Measurements from ENCODE around the gene ADNP. TPM values are rescaled to one million over a fixed set of nuclear protein-coding genes. Genes with fewer than 3 reads are reported as not detected.

Gene ADNP
- total and polyA plus RNA-seq, 5 donors from 2014 or later, result 4.9 to 61.5 (median 7.0) TPM

DNA sequence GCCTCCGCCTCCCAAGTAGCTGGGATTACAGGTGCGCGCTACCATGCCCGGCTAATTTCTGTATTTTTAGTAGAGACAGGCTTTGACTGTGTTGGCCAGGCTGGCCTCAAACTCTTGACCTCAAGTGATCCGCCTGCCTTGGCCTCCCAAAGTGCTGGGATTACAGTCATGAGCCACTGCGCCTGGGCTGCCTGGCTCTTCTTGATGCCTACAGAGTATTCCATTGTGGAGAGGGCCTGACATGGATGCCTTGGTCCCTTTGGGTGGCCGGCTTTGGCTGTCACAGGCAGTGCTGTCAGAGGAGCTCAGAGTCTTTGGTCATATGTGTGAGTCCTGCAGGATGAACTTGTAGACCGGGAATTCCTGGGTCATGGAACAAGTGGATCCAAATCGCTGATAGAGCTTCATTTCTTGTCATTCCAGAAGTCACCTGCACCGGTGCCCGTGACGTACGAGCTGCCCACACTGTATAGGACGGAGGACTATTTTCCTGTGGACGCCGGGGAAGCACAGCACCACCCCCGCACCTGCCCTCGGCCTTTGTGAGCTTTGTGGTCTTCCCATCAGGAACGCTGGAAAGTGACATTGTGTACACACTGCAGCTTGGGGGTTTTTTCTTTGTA, 55.1 kb downstream of the ADNP start:
- Mint-ChIP-seq H3K27ac (no peak overlapping the region), H3K36me3 (peaks cover 16% of the 10 kb centered on the region), H3K4me3 (no peak overlapping the region), H3K27me3 (no peaks in the 10 kb centered on the region), H3K4me1 (peaks cover 0 to 3% (median 0%) of the 10 kb centered on the region in 4 donors), H3K9me3 (no peaks in the 10 kb centered on the region)
- no peak for DNase-seq
- Histone ChIP-seq H3K27me3 (ENCODE audit: control insufficient read depth, insufficient read depth, low read length) (no peaks in the 10 kb centered on the region), H3K27ac (ENCODE audit: insufficient read depth, low read length, poor library complexity, severe bottlenecking) (no peak overlapping the region), H3K4me1 (ENCODE audit: control insufficient read depth, insufficient read depth, low read length, poor library complexity, severe bottlenecking) (no peaks in the 10 kb centered on the region), H3K4me3 (ENCODE audit: low read depth, low read length) (no peak overlapping the region), H3K9me3 (ENCODE audit: control insufficient read depth in 2 of 2, low read length in 2 of 2) (no peaks in the 10 kb centered on the region), H3K36me3 (ENCODE audit: control insufficient read depth, insufficient read depth, low read length) (no peaks in the 10 kb centered on the region)
- ATAC-seq (ENCODE audit: low read depth in 2 of 2), result no peak

DNA sequence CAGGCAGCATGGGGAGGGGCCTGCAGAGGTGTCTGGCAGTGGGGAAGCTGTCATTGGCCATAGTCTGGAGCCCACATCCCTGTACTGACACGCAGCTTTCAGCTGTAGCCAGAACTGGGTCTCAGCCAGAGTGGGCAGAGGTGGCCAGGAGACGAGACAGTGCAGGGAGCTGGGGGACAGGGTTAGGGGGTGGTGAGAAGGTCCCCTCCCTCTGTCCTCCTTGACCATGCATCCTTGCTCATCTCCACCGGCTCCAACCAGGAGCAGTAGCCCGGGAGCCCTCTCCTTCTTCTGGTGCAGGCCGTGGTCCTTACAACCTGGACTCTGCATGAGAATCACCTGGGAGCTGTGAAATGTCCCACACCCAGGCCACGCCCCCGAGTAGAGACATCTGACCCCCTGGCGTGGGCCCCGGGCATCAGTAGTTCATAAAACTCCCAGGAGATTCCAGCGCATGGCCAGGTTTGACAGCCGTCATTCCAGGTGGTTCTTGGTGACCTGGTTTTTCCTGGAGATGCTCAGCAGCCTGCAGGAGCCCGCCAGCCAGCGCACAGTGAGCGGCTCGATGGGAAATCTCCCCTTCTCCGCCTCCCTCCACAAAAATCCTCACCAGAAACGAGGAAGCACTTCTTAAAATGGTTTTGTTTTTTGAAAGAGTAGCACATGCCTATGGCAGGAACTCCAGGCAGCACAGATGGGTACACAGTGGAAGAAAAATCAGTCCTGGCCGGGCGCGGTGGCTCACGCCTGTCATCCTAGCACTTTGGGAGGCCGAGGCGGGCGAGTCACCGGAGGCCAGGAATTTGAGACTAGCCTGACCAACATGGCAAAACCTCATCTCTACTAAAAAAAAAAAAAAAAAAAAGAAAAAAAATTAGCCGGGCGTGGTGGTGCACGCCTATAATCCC, 56.2 kb downstream of the ADNP start:
- Mint-ChIP-seq H3K4me3 (no peak overlapping the region), H3K36me3 (peaks cover 16% of the 10 kb centered on the region), H3K27me3 (no peaks in the 10 kb centered on the region), H3K4me1 (peaks cover 0 to 3% (median 0%) of the 10 kb centered on the region in 4 donors), H3K9me3 (no peaks in the 10 kb centered on the region), H3K27ac (no peak overlapping the region)
- Histone ChIP-seq H3K4me3 (ENCODE audit: low read depth, low read length) (no peak overlapping the region), H3K9me3 (ENCODE audit: control insufficient read depth in 2 of 2, low read length in 2 of 2) (no peaks in the 10 kb centered on the region), H3K36me3 (ENCODE audit: control insufficient read depth, insufficient read depth, low read length) (no peaks in the 10 kb centered on the region), H3K4me1 (ENCODE audit: control insufficient read depth, insufficient read depth, low read length, poor library complexity, severe bottlenecking) (no peaks in the 10 kb centered on the region), H3K27me3 (ENCODE audit: control insufficient read depth, insufficient read depth, low read length) (no peaks in the 10 kb centered on the region), H3K27ac (ENCODE audit: insufficient read depth, low read length, poor library complexity, severe bottlenecking) (no peak overlapping the region)
- DNase-seq, result no peak
- ATAC-seq (ENCODE audit: low read depth in 2 of 2), result no peak

GRCh38 chr20:50874111-50874757, 57.0 kb downstream of the ADNP start:
- Histone ChIP-seq H3K4me3 (ENCODE audit: low read depth, low read length) (no peak overlapping the region), H3K27ac (ENCODE audit: insufficient read depth, low read length, poor library complexity, severe bottlenecking) (no peak overlapping the region), H3K4me1 (ENCODE audit: control insufficient read depth, insufficient read depth, low read length, poor library complexity, severe bottlenecking) (no peaks in the 10 kb centered on the region), H3K27me3 (ENCODE audit: control insufficient read depth, insufficient read depth, low read length) (no peaks in the 10 kb centered on the region), H3K9me3 (ENCODE audit: control insufficient read depth in 2 of 2, low read length in 2 of 2) (no peaks in the 10 kb centered on the region), H3K36me3 (ENCODE audit: control insufficient read depth, insufficient read depth, low read length) (no peaks in the 10 kb centered on the region)
- Mint-ChIP-seq H3K9me3 (no peaks in the 10 kb centered on the region), H3K4me3 (no peak overlapping the region), H3K27me3 (no peaks in the 10 kb centered on the region), H3K27ac (peak overlapping the region in 2 of 3 donors; percentile 51 to 56), H3K4me1 (no peaks in the 10 kb centered on the region), H3K36me3 (peaks cover 16% of the 10 kb centered on the region)
- ATAC-seq (ENCODE audit: low read depth in 2 of 2) (no peak), DNase-seq (no peak)

- H3K36me3 ChIP-seq (ENCODE audit: control insufficient read depth, insufficient read depth, low read length), result no peaks in the 10 kb centered on the region
- Mint-ChIP-seq H3K27ac (no peak overlapping the region), H3K4me1 (no peaks in the 10 kb centered on the region), H3K9me3 (no peaks in the 10 kb centered on the region), H3K27me3 (no peaks in the 10 kb centered on the region), H3K4me3 (no peak overlapping the region), H3K36me3 (peaks cover 16% of the 10 kb centered on the region)
- H3K4me3 ChIP-seq (ENCODE audit: low read depth, low read length), result no peak overlapping the region
- ATAC-seq (ENCODE audit: low read depth in 2 of 2) (no peak), DNase-seq (no peak)
- no peaks in the 10 kb centered on the region for H3K27me3 ChIP-seq (ENCODE audit: control insufficient read depth, insufficient read depth, low read length)
- no peaks in the 10 kb centered on the region for H3K9me3 ChIP-seq (ENCODE audit: control insufficient read depth in 2 of 2, low read length in 2 of 2)
- no peaks in the 10 kb centered on the region for H3K4me1 ChIP-seq (ENCODE audit: control insufficient read depth, insufficient read depth, low read length, poor library complexity, severe bottlenecking)
- H3K27ac ChIP-seq (ENCODE audit: insufficient read depth, low read length, poor library complexity, severe bottlenecking), result no peak overlapping the region
Measured at GRCh38 chr20:50873585-50873984, 57.7 kb downstream of the ADNP start.

- H3K27ac ChIP-seq (ENCODE audit: insufficient read depth, low read length, poor library complexity, severe bottlenecking), result no peak overlapping the region
- no peaks in the 10 kb centered on the region for H3K9me3 Mint-ChIP-seq
Measured at GRCh38 chr20:50872560-50873425, 58.4 kb downstream of the ADNP start.

DNA sequence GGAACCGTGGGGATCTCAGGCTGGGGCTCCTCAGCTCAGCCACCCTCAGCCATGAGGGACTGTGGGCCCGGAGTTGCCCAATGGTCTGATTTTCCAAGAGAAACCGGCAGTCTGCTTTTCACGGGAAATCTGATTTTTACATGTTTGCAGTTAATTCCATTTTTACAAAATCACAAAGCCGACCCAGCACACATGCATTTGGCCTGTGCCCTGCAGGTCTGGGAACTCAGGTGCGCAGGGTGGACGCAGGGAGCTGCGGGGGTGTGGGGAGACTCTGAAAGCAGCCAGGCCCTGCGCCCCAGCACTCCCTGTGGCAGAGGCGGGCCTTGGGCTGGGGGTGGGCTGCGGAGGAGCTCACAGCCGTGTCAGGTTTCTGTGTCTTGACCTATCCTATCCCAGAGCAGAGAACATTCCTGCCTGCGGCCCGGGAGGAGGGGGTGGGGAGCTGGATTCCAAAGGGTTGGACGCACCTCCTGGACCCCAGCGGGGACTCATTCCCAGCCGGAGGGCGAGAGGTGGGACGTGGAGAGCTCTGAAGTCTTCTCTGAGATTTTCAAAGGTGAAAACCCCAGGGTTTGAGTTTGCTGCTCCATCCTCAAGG, 60.6 kb downstream of the ADNP start:
- H3K27ac Mint-ChIP-seq, result no peak overlapping the region
- H3K27ac ChIP-seq (ENCODE audit: insufficient read depth, low read length, poor library complexity, severe bottlenecking), result no peak overlapping the region
- H3K4me3 Mint-ChIP-seq, result no peak overlapping the region
- no peaks in the 10 kb centered on the region for H3K27me3 Mint-ChIP-seq
- no peaks in the 10 kb centered on the region for H3K4me1 ChIP-seq (ENCODE audit: control insufficient read depth, insufficient read depth, low read length, poor library complexity, severe bottlenecking)
- no peaks in the 10 kb centered on the region for H3K9me3 ChIP-seq (ENCODE audit: control insufficient read depth in 2 of 2, low read length in 2 of 2)
- no peak overlapping the region for H3K4me3 ChIP-seq (ENCODE audit: low read depth, low read length)
- no peaks in the 10 kb centered on the region for H3K27me3 ChIP-seq (ENCODE audit: control insufficient read depth, insufficient read depth, low read length)
- H3K36me3 ChIP-seq (ENCODE audit: control insufficient read depth, insufficient read depth, low read length), result no peaks in the 10 kb centered on the region
- peaks cover 3% of the 10 kb centered on the region for H3K36me3 Mint-ChIP-seq
- no peaks in the 10 kb centered on the region for H3K4me1 Mint-ChIP-seq
- ATAC-seq (ENCODE audit: low read depth in 2 of 2) (no peak), DNase-seq (no peak)
- no peaks in the 10 kb centered on the region for H3K9me3 Mint-ChIP-seq

More at GRCh38 chr20:50872560-50873425, 58.4 kb downstream of the ADNP start:
- Histone ChIP-seq H3K36me3 (ENCODE audit: control insufficient read depth, insufficient read depth, low read length) (no peaks in the 10 kb centered on the region), H3K4me1 (ENCODE audit: control insufficient read depth, insufficient read depth, low read length, poor library complexity, severe bottlenecking) (no peaks in the 10 kb centered on the region), H3K27me3 (ENCODE audit: control insufficient read depth, insufficient read depth, low read length) (no peaks in the 10 kb centered on the region), H3K9me3 (ENCODE audit: control insufficient read depth in 2 of 2, low read length in 2 of 2) (no peaks in the 10 kb centered on the region), H3K4me3 (ENCODE audit: low read depth, low read length) (no peak overlapping the region)
- DNase-seq (no peak), ATAC-seq (ENCODE audit: low read depth in 2 of 2) (no peak)
- Mint-ChIP-seq H3K27me3 (no peaks in the 10 kb centered on the region), H3K27ac (no peak overlapping the region), H3K4me3 (no peak overlapping the region), H3K4me1 (no peaks in the 10 kb centered on the region), H3K36me3 (peaks cover 16% of the 10 kb centered on the region)

Measured in CD4-positive, CD25-positive, alpha-beta regulatory T cell (primary cell).